Neural progenitor cell (in vitro differentiated cells): ENCODE results near the gene CD151. TPM values are rescaled to one million over a fixed set of nuclear protein-coding genes. Genes with fewer than 3 reads are reported as not detected.

ENCODE experiments used
- DNase-seq: peaks from one replicate; pipeline ENCODE4 v3.0.0-alpha.2; 2016; ENCODE audit warnings: low spot score
- H2AFZ ChIP-seq: fragments of 200-600 bp; sonication (generic); replicated peaks from 2 replicates; pipeline ENCODE4 v1.6.1; 2016; ENCODE audit warnings: antibody characterized with exemption
- H3F3A ChIP-seq: fragments of 200-600 bp; sonication (generic); 2 replicates; pipeline ENCODE4 v1.6.1; 2016; ENCODE audit warnings: antibody characterized with exemption, low read depth
- H3K27ac ChIP-seq: fragments of 200-600 bp; sonication (generic); 2 replicates; pipeline ENCODE4 v1.5.1; 2016; ENCODE audit warnings: mild to moderate bottlenecking
- H3K27me3 ChIP-seq: fragments of 200-600 bp; sonication (generic); 2 replicates; pipeline ENCODE4 v1.6.1; 2016; ENCODE audit warnings: mild to moderate bottlenecking, moderate library complexity
- H3K36me3 ChIP-seq: fragments of 200-600 bp; sonication (generic); 2 replicates; pipeline ENCODE4 v1.5.1; 2016
- H3K4me1 ChIP-seq: fragments of 200-600 bp; sonication (generic); 2 replicates; pipeline ENCODE4 v1.6.1; 2016; ENCODE audit warnings: mixed run types
- H3K4me2 ChIP-seq: fragments of 200-600 bp; sonication (generic); 2 replicates; pipeline ENCODE4 v1.6.1; 2016
- H3K4me3 ChIP-seq: fragments of 200-600 bp; sonication (generic); 2 replicates; pipeline ENCODE4 v1.5.1; 2016
- H3K79me2 ChIP-seq: fragments of 200-600 bp; sonication (generic); 2 replicates; pipeline ENCODE4 v1.6.1; 2016; ENCODE audit warnings: low read depth
- H3K9ac ChIP-seq: fragments of 200-600 bp; sonication (generic); 2 replicates; pipeline ENCODE4 v1.6.1; 2016
- H3K9me3 ChIP-seq: fragments of 200-600 bp; sonication (generic); 2 replicates; pipeline ENCODE4 v1.5.1; 2016; ENCODE audit warnings: low read depth
- H4K20me1 ChIP-seq: fragments of 200-600 bp; sonication (generic); 2 replicates; pipeline ENCODE4 v1.6.1; 2016; ENCODE audit warnings: low read depth
- H3K27ac Mint-ChIP-seq: 3 replicates; pipeline ENCODE4 v1.8.0; 2021; ENCODE audit warnings: mixed read lengths
- H3K27me3 Mint-ChIP-seq: 2 replicates; pipeline ENCODE4 v1.8.0; 2022; ENCODE audit warnings: low read depth, mild to moderate bottlenecking, inconsistent platforms, moderate library complexity, mixed read lengths; ENCODE audit not compliant: insufficient read depth
- H3K36me3 Mint-ChIP-seq: 3 replicates; pipeline ENCODE4 v1.8.0; 2021; ENCODE audit warnings: mixed read lengths
- H3K4me1 Mint-ChIP-seq: 3 replicates; pipeline ENCODE4 v1.8.0; 2021; ENCODE audit warnings: mixed read lengths
- H3K4me3 Mint-ChIP-seq: 3 replicates; pipeline ENCODE4 v1.8.0; 2021; ENCODE audit warnings: mild to moderate bottlenecking, moderate library complexity, mixed read lengths
- H3K9me3 Mint-ChIP-seq: 3 replicates; pipeline ENCODE4 v1.8.0; 2020; ENCODE audit warnings: mixed read lengths
- EZH2 ChIP-seq: fragments of 200-600 bp; sonication (generic); IDR thresholded peaks from 2 replicates; pipeline ENCODE4 v1.6.1; 2017; ENCODE audit warnings: antibody characterized with exemption, mild to moderate bottlenecking, moderate library complexity
- EZH2phosphoT487 ChIP-seq: fragments of 200-600 bp; sonication (generic); IDR thresholded peaks from 2 replicates; pipeline ENCODE4 v1.6.1; 2017; ENCODE audit warnings: antibody characterized with exemption
- total RNA-seq: library from RNA; depleted of rRNA; stranded (reverse); fragments of >200 nt; gene quantifications from 2 replicates; pipeline ENCODE4 v1.2.3, GENCODE V29; 2015; ENCODE audit warnings: low replicate concordance
- TF ChIP-seq, protein P1 (sequence below): fragments of 200-600 bp; sonication (generic); IDR thresholded peaks from 2 replicates; pipeline ENCODE4 v1.5.1; 2017; ENCODE audit warnings: antibody characterized with exemption, mild to moderate bottlenecking

CD151 gene
- total RNA-seq, 1 donor from 2014 or later = 37.4 TPM

DNA sequence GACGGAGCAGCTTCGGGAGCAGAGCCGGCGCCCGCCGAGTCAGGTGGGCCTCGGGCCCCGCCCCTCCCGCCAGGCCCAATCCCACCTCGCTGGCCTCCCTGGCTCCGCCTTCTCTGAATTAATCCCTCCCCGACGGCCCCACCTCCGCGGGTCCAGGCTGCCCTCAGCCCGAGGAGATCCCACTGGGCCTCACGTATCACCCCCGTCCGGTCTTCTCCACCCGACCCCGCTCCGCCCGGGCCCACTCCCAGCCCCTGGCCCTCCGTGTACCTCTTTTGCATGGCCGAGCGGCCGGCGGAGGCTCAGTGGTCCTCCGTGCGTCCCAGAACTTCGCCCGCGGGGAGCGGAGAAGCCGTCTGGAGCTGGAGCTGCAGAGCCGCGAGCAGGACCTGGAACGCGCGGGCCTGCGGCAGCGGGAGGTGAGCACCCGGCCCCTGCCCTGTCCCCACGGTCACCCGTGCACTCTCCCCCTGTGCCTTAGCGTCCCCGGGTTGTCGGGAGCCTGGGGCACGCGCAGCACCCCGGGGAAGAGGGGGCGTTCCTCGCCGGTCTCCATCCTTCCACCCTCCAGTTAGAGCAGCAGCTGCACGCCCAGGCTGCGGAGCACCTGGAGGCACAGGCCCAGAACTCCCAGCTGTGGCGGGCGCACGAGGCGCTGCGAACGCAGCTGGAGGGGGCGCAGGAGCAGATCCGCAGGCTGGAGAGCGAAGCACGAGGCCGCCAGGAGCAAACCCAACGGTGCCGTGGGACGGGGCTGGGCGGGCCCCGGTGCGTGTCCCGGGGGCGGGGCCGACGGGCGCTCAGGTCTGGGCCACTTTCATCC is 2.2 kb upstream of the CD151 start:
- Mint-ChIP-seq H3K27ac (no peak overlapping the region), H3K4me1 (peaks cover 44% of the 10 kb centered on the region), H3K9me3 (no peaks in the 10 kb centered on the region), H3K4me3 (peak overlapping the region; percentile 76), H3K27me3 (peaks cover 35% of the 10 kb centered on the region), H3K36me3 (no peaks in the 10 kb centered on the region)
- H3K4me1 ChIP-seq = peaks cover 54% of the 10 kb centered on the region
- no peaks in the 10 kb centered on the region for H3K36me3 ChIP-seq
- H2AFZ ChIP-seq = no peak overlapping the region
- H3K79me2 ChIP-seq = no peaks in the 10 kb centered on the region
- TF ChIP-seq, protein P1, sequence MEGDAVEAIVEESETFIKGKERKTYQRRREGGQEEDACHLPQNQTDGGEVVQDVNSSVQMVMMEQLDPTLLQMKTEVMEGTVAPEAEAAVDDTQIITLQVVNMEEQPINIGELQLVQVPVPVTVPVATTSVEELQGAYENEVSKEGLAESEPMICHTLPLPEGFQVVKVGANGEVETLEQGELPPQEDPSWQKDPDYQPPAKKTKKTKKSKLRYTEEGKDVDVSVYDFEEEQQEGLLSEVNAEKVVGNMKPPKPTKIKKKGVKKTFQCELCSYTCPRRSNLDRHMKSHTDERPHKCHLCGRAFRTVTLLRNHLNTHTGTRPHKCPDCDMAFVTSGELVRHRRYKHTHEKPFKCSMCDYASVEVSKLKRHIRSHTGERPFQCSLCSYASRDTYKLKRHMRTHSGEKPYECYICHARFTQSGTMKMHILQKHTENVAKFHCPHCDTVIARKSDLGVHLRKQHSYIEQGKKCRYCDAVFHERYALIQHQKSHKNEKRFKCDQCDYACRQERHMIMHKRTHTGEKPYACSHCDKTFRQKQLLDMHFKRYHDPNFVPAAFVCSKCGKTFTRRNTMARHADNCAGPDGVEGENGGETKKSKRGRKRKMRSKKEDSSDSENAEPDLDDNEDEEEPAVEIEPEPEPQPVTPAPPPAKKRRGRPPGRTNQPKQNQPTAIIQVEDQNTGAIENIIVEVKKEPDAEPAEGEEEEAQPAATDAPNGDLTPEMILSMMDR = no peak
- TF ChIP-seq EZH2phosphoT487 = peak; percentile 35
- no peak for TF ChIP-seq EZH2
- H3K27ac ChIP-seq = no peak overlapping the region
- peak overlapping the region; percentile 45 for H3K4me3 ChIP-seq
- peak; percentile 96 for DNase-seq
- H3K27me3 ChIP-seq = peaks cover 70% of the 10 kb centered on the region
- no peak overlapping the region for H3K9ac ChIP-seq
- no peaks in the 10 kb centered on the region for H3K9me3 ChIP-seq
- H3F3A ChIP-seq = peaks cover 60% of the 10 kb centered on the region
- peaks cover 68% of the 10 kb centered on the region for H4K20me1 ChIP-seq
- H3K4me2 ChIP-seq = peak overlapping the region; percentile 80

DNA sequence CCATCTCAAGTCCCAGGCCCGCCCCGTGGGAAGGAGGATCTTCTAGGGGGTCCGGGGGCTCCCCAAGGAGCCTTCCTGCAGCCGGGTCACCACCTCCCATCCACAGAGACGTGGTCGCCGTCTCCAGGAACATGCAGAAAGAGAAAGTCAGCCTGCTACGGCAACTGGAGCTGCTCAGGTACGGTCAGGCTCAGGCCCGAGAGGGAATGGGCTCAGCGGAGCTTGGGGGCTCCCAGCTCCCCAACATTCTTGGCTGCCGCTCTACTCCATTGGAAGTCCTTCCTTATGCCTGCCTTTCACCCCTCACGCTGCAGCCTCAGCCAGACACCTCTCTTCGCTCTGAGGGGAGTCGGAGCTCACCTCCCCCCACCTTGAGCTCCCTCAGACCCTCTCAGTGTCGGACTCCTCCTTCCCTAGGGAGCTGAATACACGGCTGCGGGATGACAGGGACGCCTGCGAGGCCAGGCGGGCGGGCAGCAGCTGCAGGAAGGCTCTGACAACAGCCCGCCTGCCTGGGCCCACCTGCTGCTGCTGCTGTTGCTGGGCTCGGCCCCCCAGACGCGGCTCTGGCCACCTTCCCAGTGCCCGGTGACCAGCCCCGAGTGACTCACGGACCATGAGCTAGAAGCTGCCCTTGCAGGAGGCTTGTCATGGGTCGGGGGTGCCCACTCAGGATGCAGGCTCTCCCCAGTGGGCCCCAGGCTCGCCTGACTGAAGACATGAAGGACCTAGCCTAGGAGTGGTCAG is 1.5 kb upstream of the CD151 start:
- H4K20me1 ChIP-seq = peaks cover 65% of the 10 kb centered on the region
- H2AFZ ChIP-seq = no peak overlapping the region
- H3K4me3 ChIP-seq = peak overlapping the region; percentile 45
- peaks cover 44% of the 10 kb centered on the region for H3K4me1 Mint-ChIP-seq
- H3K27me3 ChIP-seq = peaks cover 62% of the 10 kb centered on the region
- TF ChIP-seq EZH2 (no peak), EZH2phosphoT487 (no peak)
- TF ChIP-seq, protein P1 = no peak
- no peak overlapping the region for H3K27ac Mint-ChIP-seq
- H3K36me3 Mint-ChIP-seq = no peaks in the 10 kb centered on the region
- peaks cover 37% of the 10 kb centered on the region for H3K27me3 Mint-ChIP-seq
- no peaks in the 10 kb centered on the region for H3K79me2 ChIP-seq
- H3K9ac ChIP-seq = no peak overlapping the region
- no peak overlapping the region for H3K27ac ChIP-seq
- DNase-seq = peak; percentile 49
- H3F3A ChIP-seq = peaks cover 60% of the 10 kb centered on the region
- no peaks in the 10 kb centered on the region for H3K9me3 ChIP-seq
- peak overlapping the region; percentile 80 for H3K4me2 ChIP-seq
- peak overlapping the region; percentile 81 for H3K4me3 Mint-ChIP-seq
- H3K9me3 Mint-ChIP-seq = no peaks in the 10 kb centered on the region
- no peaks in the 10 kb centered on the region for H3K36me3 ChIP-seq
- peaks cover 54% of the 10 kb centered on the region for H3K4me1 ChIP-seq

DNA sequence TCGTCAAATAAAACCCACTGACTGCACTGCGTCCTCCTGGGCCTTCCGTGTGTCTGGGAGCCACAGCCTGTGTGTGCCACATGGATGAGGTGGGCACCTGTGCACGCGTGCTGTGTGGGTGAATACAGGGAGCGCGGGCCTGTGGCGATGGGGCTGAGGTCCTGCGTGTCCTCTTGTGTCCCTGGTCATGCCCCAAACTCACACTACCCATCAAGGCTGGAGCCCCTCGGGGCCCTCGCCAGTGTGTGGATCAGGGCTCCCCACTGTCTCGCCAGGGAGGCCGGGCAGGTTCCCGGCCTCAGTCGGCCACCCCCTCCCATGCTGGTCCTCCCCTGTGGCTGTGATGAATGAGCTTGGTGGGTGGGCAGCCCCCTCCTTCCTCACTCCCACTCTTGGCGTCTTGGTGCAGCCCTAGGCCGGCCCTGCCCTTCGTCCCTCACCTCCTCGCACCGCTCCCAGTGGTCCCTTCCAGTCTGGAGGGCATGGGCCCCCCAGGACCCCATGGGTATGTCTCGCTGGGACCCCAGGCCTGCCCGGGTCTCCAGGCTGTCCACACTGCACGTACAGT is 707 bp upstream of the CD151 start:
- Mint-ChIP-seq H3K27ac (peak overlapping the region; percentile 33), H3K4me1 (peaks cover 40% of the 10 kb centered on the region), H3K36me3 (no peaks in the 10 kb centered on the region), H3K27me3 (peaks cover 32% of the 10 kb centered on the region), H3K4me3 (peak overlapping the region; percentile 81), H3K9me3 (no peaks in the 10 kb centered on the region)
- peak overlapping the region; percentile 80 for H3K4me2 ChIP-seq
- H4K20me1 ChIP-seq = peaks cover 68% of the 10 kb centered on the region
- peaks cover 52% of the 10 kb centered on the region for H3F3A ChIP-seq
- no peak overlapping the region for H3K9ac ChIP-seq
- peaks cover 50% of the 10 kb centered on the region for H3K4me1 ChIP-seq
- peaks cover 55% of the 10 kb centered on the region for H3K27me3 ChIP-seq
- no peaks in the 10 kb centered on the region for H3K79me2 ChIP-seq
- H3K9me3 ChIP-seq = no peaks in the 10 kb centered on the region
- H3K36me3 ChIP-seq = no peaks in the 10 kb centered on the region
- TF ChIP-seq, protein P1 = no peak
- TF ChIP-seq EZH2 = no peak
- TF ChIP-seq EZH2phosphoT487 = no peak
- no peak for DNase-seq
- peak overlapping the region; percentile 87 for H3K4me3 ChIP-seq
- no peak overlapping the region for H3K27ac ChIP-seq
- peak overlapping the region; percentile 30 for H2AFZ ChIP-seq
